WTC11 (cell line): ENCODE data around the gene TSPAN7. TPM values are rescaled to one million over a fixed set of nuclear protein-coding genes. Genes with fewer than 3 reads are reported as not detected.

Experiments
- ATAC-seq: fragments of 200-7000 bp; cut with Tn5 transposase; 2 replicates; pipeline ENCODE4 v1.10.0; 2021; ENCODE audit warnings: mild to moderate bottlenecking, moderate library complexity
- CTCF ChIA-PET: fragments of 300-600 bp; sonication (Branson Sonifier 250); formaldehyde crosslinking; loops from one replicate; lab custom pipeline; 2021; ENCODE audit warnings: antibody characterized with exemption; lab: Charles Lee
- POLR2A ChIA-PET: fragments of 350-600 bp; sonication (Branson Sonifier 250); formaldehyde crosslinking; loops from one replicate; lab custom pipeline; 2021; ENCODE audit warnings: antibody characterized with exemption; lab: Charles Lee
- DNase-seq: peaks from one replicate; pipeline ENCODE4 v3.0.0; 2021; ENCODE audit warnings: low spot score
- H3K27ac Mint-ChIP-seq: 2 replicates; pipeline ENCODE4 v1.8.0; 2021; ENCODE audit warnings: mixed read lengths
- H3K27me3 Mint-ChIP-seq: 2 replicates; pipeline ENCODE4 v1.8.0; 2021; ENCODE audit warnings: low read depth, mild to moderate bottlenecking, moderate library complexity, mixed read lengths
- H3K36me3 Mint-ChIP-seq: 2 replicates; pipeline ENCODE4 v1.8.0; 2021; ENCODE audit warnings: mixed read lengths
- H3K4me1 Mint-ChIP-seq: 2 replicates; pipeline ENCODE4 v1.8.0; 2022; ENCODE audit warnings: mixed read lengths
- H3K4me3 Mint-ChIP-seq: 2 replicates; pipeline ENCODE4 v1.8.0; 2021; ENCODE audit warnings: mild to moderate bottlenecking, moderate library complexity, mixed read lengths
- H3K9me3 Mint-ChIP-seq: 2 replicates; pipeline ENCODE4 v1.8.0; 2021; ENCODE audit warnings: mixed read lengths
- AR ChIP-seq: fragments of 250-450 bp; sonication (Bioruptor Pico); IDR thresholded peaks from 2 replicates; pipeline ENCODE4 v1.9.0; 2021; ENCODE audit warnings: mild to moderate bottlenecking
- CBFB ChIP-seq: sonication (generic); formaldehyde crosslinking; IDR thresholded peaks from 2 replicates; pipeline ENCODE4 v1.8.1; 2022; ENCODE audit warnings: mild to moderate bottlenecking, low read depth, missing genetic modification reagents
- E2F5 ChIP-seq: sonication (generic); formaldehyde crosslinking; IDR thresholded peaks from 2 replicates; pipeline ENCODE4 v1.8.1; 2022; ENCODE audit warnings: mild to moderate bottlenecking, moderate library complexity, missing genetic modification reagents
- EMX1 ChIP-seq: fragments of 250-450 bp; sonication (Bioruptor Pico); IDR thresholded peaks from 2 replicates; pipeline ENCODE4 v1.8.0; 2021; ENCODE audit warnings: mild to moderate bottlenecking
- ESRRA ChIP-seq: sonication (generic); formaldehyde crosslinking; IDR thresholded peaks from 2 replicates; pipeline ENCODE4 v1.8.1; 2022; ENCODE audit warnings: mild to moderate bottlenecking, missing genetic modification reagents, borderline replicate concordance
- FOXP4 ChIP-seq: sonication (generic); formaldehyde crosslinking; IDR thresholded peaks from 2 replicates; pipeline ENCODE4 v1.8.0; 2022; ENCODE audit warnings: mild to moderate bottlenecking, missing genetic modification reagents
- GRHL2 ChIP-seq: fragments of 250-450 bp; sonication (Bioruptor Pico); IDR thresholded peaks from 2 replicates; pipeline ENCODE4 v1.8.0; 2022; ENCODE audit warnings: mild to moderate bottlenecking, moderate library complexity; ENCODE audit not compliant: insufficient replicate concordance, severe bottlenecking
- GTF2I ChIP-seq: fragments of 250-450 bp; sonication (Bioruptor Pico); conservative IDR thresholded peaks from 2 replicates; pipeline ENCODE4 v1.4.0; 2021; ENCODE audit warnings: mild to moderate bottlenecking
- IRF1 ChIP-seq: sonication (generic); formaldehyde crosslinking; IDR thresholded peaks from 2 replicates; pipeline ENCODE4 v1.8.0; 2023; ENCODE audit warnings: missing genetic modification reagents
- JUN ChIP-seq: sonication (generic); formaldehyde crosslinking; IDR thresholded peaks from 2 replicates; pipeline ENCODE4 v1.8.0; 2023; ENCODE audit warnings: mild to moderate bottlenecking, missing genetic modification reagents
- NR1H2 ChIP-seq: sonication (generic); formaldehyde crosslinking; IDR thresholded peaks from 2 replicates; pipeline ENCODE4 v1.9.0; 2021; ENCODE audit warnings: mild to moderate bottlenecking, moderate library complexity, missing genetic modification reagents
- OVOL2 ChIP-seq: fragments of 250-450 bp; sonication (Bioruptor Pico); IDR thresholded peaks from 2 replicates; pipeline ENCODE4 v1.9.0; 2021; ENCODE audit warnings: mild to moderate bottlenecking, borderline replicate concordance
- PRRX2 ChIP-seq: fragments of 250-450 bp; sonication (Bioruptor Pico); IDR thresholded peaks from 2 replicates; pipeline ENCODE4 v1.8.0; 2021; ENCODE audit warnings: mild to moderate bottlenecking
- SOX15 ChIP-seq: fragments of 250-450 bp; sonication (Bioruptor Pico); IDR thresholded peaks from 2 replicates; pipeline ENCODE4 v1.9.0; 2021; ENCODE audit warnings: mild to moderate bottlenecking
- ZMAT4 ChIP-seq: fragments of 250-450 bp; sonication (Bioruptor Pico); IDR thresholded peaks from 2 replicates; pipeline ENCODE4 v1.9.0; 2021; ENCODE audit warnings: mild to moderate bottlenecking
- ZNF232 ChIP-seq: sonication (generic); formaldehyde crosslinking; IDR thresholded peaks from 2 replicates; pipeline ENCODE4 v1.8.0; 2022; ENCODE audit warnings: mild to moderate bottlenecking, missing genetic modification reagents
- ZNF317 ChIP-seq: sonication (generic); formaldehyde crosslinking; IDR thresholded peaks from 2 replicates; pipeline ENCODE4 v1.8.1; 2023; ENCODE audit warnings: low read depth, mild to moderate bottlenecking, moderate library complexity, missing genetic modification reagents, borderline replicate concordance
- ZNF396 ChIP-seq: fragments of 250-450 bp; sonication (Bioruptor Pico); IDR thresholded peaks from 2 replicates; pipeline ENCODE4 v1.8.0; 2021; ENCODE audit warnings: mild to moderate bottlenecking, moderate library complexity, borderline replicate concordance
- ZNF532 ChIP-seq: fragments of 250-450 bp; sonication (Bioruptor Pico); IDR thresholded peaks from 2 replicates; pipeline ENCODE4 v1.9.0; 2021; ENCODE audit warnings: mild to moderate bottlenecking, borderline replicate concordance
- ZNF671 ChIP-seq: fragments of 250-450 bp; sonication (Bioruptor Pico); IDR thresholded peaks from 2 replicates; pipeline ENCODE4 v1.8.0; 2021; ENCODE audit warnings: mild to moderate bottlenecking
- total RNA-seq: library from RNA; stranded (reverse); gene quantifications from 3 replicates; pipeline ENCODE4 v1.2.3, GENCODE V29; 2021

Gene TSPAN7
- total RNA-seq, 1 experiment from 2014 or later = 10.8 TPM

GRCh38 chrX:38614485-38614884 is 53.1 kb downstream of the TSPAN7 start:
- Mint-ChIP-seq H3K4me1 (peaks cover 17% of the 10 kb centered on the region), H3K4me3 (no peak overlapping the region), H3K27me3 (peaks cover 3% of the 10 kb centered on the region; the same call in 1 of the 2 replicates), H3K9me3 (no peaks in the 10 kb centered on the region), H3K27ac (no peak overlapping the region), H3K36me3 (no peaks in the 10 kb centered on the region)
- TF ChIP-seq OVOL2 (CRISPR knock-in tag) (no peak), ESRRA (CRISPR knock-in tag) (no peak), NR1H2 (CRISPR knock-in tag) (no peak), AR (CRISPR knock-in tag) (no peak), E2F5 (CRISPR knock-in tag) (no peak), PRRX2 (CRISPR knock-in tag) (no peak), CBFB (CRISPR knock-in tag) (no peak), GRHL2 (CRISPR knock-in tag) (no peak), ZNF396 (CRISPR knock-in tag) (no peak), ZNF532 (CRISPR knock-in tag) (no peak), ZNF671 (CRISPR knock-in tag) (no peak), GTF2I (no peak), EMX1 (CRISPR knock-in tag) (no peak), SOX15 (CRISPR knock-in tag) (no peak), ZNF232 (CRISPR knock-in tag) (no peak), IRF1 (no peak), FOXP4 (CRISPR knock-in tag) (no peak), JUN (CRISPR knock-in tag) (no peak), ZNF317 (CRISPR knock-in tag) (no peak), ZMAT4 (CRISPR knock-in tag) (no peak)
- POLR2A ChIA-PET = interaction anchor here (0.6 kb wide), 1 partner anchor 145 kb away, joined by 3 read pairs; no protein-coding TSS in a partner anchor
- CTCF ChIA-PET = no interaction called here
- DNase-seq = no peak
- no peak for ATAC-seq
